PC-3 (cell line): ENCODE data around the gene ADAM17. TPM values are rescaled to one million over a fixed set of nuclear protein-coding genes. Genes with fewer than 3 reads are reported as not detected.

ENCODE experiments used
- ATAC-seq: fragments of 200-7000 bp; cut with Tn5 transposase; 2 replicates; pipeline ENCODE4 v1.9.1; 2020; ENCODE audit warnings: mild to moderate bottlenecking, moderate library complexity
- BruUV-seq: library from RNA; stranded (reverse); fragments of 400-500 nt; replicated peaks from 2 replicates; lab custom pipeline; 2021; lab: Mats Ljungman, UMichigan
- CTCF ChIA-PET: fragments of 300-600 bp; sonication (Branson Sonifier 250); formaldehyde crosslinking; loops from one replicate; lab custom pipeline; 2022; ENCODE audit warnings: antibody characterized with exemption; lab: Charles Lee
- POLR2A ChIA-PET: fragments of 300-600 bp; sonication (Branson Sonifier 250); formaldehyde crosslinking; loops from one replicate; lab custom pipeline; 2022; ENCODE audit warnings: antibody characterized with exemption; ENCODE audit not compliant: unreplicated experiment; lab: Charles Lee
- DNase-seq: peaks from one replicate; pipeline ENCODE4 v3.0.0-alpha.2; 2015
- H2AFZ ChIP-seq: fragments of 300-600 bp; sonication (generic); 2 replicates; pipeline ENCODE4 v1.6.0; 2016; ENCODE audit warnings: antibody characterized with exemption, low read length
- H3F3A ChIP-seq: fragments of 300-600 bp; sonication (generic); one replicate; pipeline ENCODE4 v1.6.0; 2017; ENCODE audit warnings: antibody characterized with exemption, low read length, control low read depth, mild to moderate bottlenecking; ENCODE audit not compliant: unreplicated experiment
- H3K27ac ChIP-seq: fragments of 300-600 bp; sonication (generic); 2 replicates; pipeline ENCODE4 v1.5.1; 2016; ENCODE audit warnings: mild to moderate bottlenecking, low read length
- H3K27me3 ChIP-seq: fragments of 300-600 bp; sonication (generic); 2 replicates; pipeline ENCODE4 v1.6.1; 2016; ENCODE audit warnings: low read length, mixed read lengths
- H3K36me3 ChIP-seq: fragments of 300-600 bp; sonication (generic); 2 replicates; pipeline ENCODE4 v1.6.1; 2016; ENCODE audit warnings: low read depth, mixed run types, low read length, mixed read lengths
- H3K4me1 ChIP-seq: fragments of 300-600 bp; sonication (generic); 2 replicates; pipeline ENCODE4 v1.5.1; 2016; ENCODE audit warnings: low read length; ENCODE audit not compliant: insufficient read depth
- H3K4me2 ChIP-seq: fragments of 300-600 bp; sonication (generic); 2 replicates; pipeline ENCODE4 v1.6.0; 2016; ENCODE audit warnings: low read length
- H3K4me3 ChIP-seq: fragments of 300-600 bp; sonication (generic); 2 replicates; pipeline ENCODE4 v1.5.1; 2016; ENCODE audit warnings: mild to moderate bottlenecking, low read length, mixed read lengths
- H3K79me2 ChIP-seq: fragments of 300-600 bp; sonication (generic); 2 replicates; pipeline ENCODE4 v1.6.1; 2017; ENCODE audit warnings: low read length, mixed read lengths
- H3K9ac ChIP-seq: fragments of 300-600 bp; sonication (generic); 2 replicates; pipeline ENCODE4 v1.6.0; 2016; ENCODE audit warnings: mild to moderate bottlenecking, low read length
- H3K9me2 ChIP-seq: fragments of 300-600 bp; sonication (generic); replicated peaks from 2 replicates; pipeline ENCODE4 v1.6.1; 2016; ENCODE audit warnings: mixed run types, low read length, mixed read lengths
- H3K9me3 ChIP-seq: fragments of 300-600 bp; sonication (generic); 2 replicates; pipeline ENCODE4 v1.6.1; 2016; ENCODE audit warnings: low read length, mixed read lengths
- H4K20me1 ChIP-seq: fragments of 300-600 bp; sonication (generic); 2 replicates; pipeline ENCODE4 v1.6.1; 2016; ENCODE audit warnings: low read length, mixed read lengths
- EZH2 ChIP-seq: fragments of 300-600 bp; sonication (generic); IDR thresholded peaks from one replicate; pipeline ENCODE4 v1.6.1; 2017; ENCODE audit warnings: antibody characterized with exemption, mild to moderate bottlenecking, low read length; ENCODE audit not compliant: unreplicated experiment
- EZH2phosphoT487 ChIP-seq: fragments of 300-600 bp; sonication (generic); IDR thresholded peaks from 2 replicates; pipeline ENCODE4 v1.6.1; 2018; ENCODE audit warnings: mild to moderate bottlenecking, antibody characterized with exemption, low read length, borderline replicate concordance
- intact Hi-C: fragments of 100-400 bp; cut with micrococcal nuclease; formaldehyde crosslinking; loops from 2 replicates; pipeline ENCODE4 v1.9.0; 2023
- total RNA-seq: library from RNA; depleted of rRNA; stranded (reverse); fragments of >200 nt; gene quantifications from 2 replicates; pipeline ENCODE4 v1.2.3, GENCODE V29; 2014
- TF ChIP-seq, protein P1 (sequence below): fragments of 300-600 bp; sonication (generic); conservative IDR thresholded peaks from 2 replicates; pipeline ENCODE4 v1.5.1; 2017; ENCODE audit warnings: antibody characterized with exemption, low read depth, mild to moderate bottlenecking, low read length

ADAM17 gene
- total RNA-seq, 1 experiment from 2014 or later, result 23.0 TPM

DNA sequence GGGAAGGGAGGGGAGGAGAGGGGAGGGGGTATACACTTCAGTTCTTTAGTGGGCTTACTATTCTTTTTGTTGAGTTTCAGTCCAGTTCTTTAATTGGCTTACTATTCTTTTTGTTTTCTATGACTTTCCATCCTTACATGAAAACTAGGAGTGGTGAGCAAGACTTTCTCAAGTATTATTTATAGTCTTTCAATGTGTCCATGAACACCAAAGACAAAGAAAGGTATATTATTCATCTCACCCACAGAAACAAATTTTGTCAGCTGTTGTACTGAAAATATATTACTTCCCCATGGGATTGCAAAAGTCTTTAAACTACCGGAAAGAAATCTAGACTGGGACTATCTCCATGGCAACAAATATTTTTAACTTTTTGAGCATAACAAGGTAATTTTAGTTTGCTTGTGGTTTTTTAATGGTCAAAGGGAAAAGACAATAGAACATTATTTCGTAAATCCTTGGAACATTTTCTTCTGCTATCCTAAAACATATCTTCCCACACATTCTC, 17.6 kb downstream of the ADAM17 start:
- H3F3A ChIP-seq, result no peaks in the 10 kb centered on the region
- intact Hi-C loops, result no loop called here
- no peak overlapping the region for H3K4me3 ChIP-seq
- no peaks in the 10 kb centered on the region for H3K4me1 ChIP-seq
- H3K9me2 ChIP-seq, result no peaks in the 10 kb centered on the region
- H3K79me2 ChIP-seq, result peaks cover 22% of the 10 kb centered on the region
- DNase-seq, result peak; percentile 10
- H4K20me1 ChIP-seq, result no peaks in the 10 kb centered on the region; the same call in 1 of the 2 replicates
- no peaks in the 10 kb centered on the region for H3K27me3 ChIP-seq
- no peaks in the 10 kb centered on the region for H3K9me3 ChIP-seq
- ATAC-seq, result no peak
- no TSS peak for BruUV-seq
- H3K27ac ChIP-seq, result peak overlapping the region; percentile 7; the same call in 1 of the 2 replicates
- CTCF ChIA-PET, result no interaction called here
- no peak overlapping the region for H3K4me2 ChIP-seq
- no peak for TF ChIP-seq EZH2phosphoT487
- peaks cover 4% of the 10 kb centered on the region; the same call in 1 of the 2 replicates for H3K36me3 ChIP-seq
- POLR2A ChIA-PET, result no interaction called here
- H2AFZ ChIP-seq, result no peak overlapping the region
- H3K9ac ChIP-seq, result no peak overlapping the region

DNA sequence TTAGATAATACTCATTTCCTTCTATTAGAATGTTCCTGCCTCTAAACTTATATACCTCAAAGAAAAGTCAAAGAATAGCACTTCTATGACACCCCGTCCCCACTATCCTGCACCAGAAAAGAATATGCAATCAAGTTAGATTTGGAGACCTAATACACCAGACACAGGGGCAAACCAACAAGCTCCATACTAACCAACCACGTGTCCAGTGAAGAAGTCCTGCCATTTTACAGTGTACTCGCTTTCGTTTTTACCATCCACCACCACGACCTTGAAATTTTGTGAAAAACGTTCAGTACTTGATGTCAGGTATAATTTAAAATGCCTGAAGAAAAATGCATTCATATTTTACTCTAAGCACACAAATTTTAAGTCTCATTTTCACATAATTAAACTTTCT, 19.1 kb downstream of the ADAM17 start:
- H3K27me3 ChIP-seq, result no peaks in the 10 kb centered on the region
- no peak for TF ChIP-seq EZH2phosphoT487
- TF ChIP-seq, protein P1, sequence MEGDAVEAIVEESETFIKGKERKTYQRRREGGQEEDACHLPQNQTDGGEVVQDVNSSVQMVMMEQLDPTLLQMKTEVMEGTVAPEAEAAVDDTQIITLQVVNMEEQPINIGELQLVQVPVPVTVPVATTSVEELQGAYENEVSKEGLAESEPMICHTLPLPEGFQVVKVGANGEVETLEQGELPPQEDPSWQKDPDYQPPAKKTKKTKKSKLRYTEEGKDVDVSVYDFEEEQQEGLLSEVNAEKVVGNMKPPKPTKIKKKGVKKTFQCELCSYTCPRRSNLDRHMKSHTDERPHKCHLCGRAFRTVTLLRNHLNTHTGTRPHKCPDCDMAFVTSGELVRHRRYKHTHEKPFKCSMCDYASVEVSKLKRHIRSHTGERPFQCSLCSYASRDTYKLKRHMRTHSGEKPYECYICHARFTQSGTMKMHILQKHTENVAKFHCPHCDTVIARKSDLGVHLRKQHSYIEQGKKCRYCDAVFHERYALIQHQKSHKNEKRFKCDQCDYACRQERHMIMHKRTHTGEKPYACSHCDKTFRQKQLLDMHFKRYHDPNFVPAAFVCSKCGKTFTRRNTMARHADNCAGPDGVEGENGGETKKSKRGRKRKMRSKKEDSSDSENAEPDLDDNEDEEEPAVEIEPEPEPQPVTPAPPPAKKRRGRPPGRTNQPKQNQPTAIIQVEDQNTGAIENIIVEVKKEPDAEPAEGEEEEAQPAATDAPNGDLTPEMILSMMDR, result no peak
- TF ChIP-seq EZH2, result no peak
- peaks cover 10% of the 10 kb centered on the region; the same call in 1 of the 2 replicates for H3K36me3 ChIP-seq
- H3F3A ChIP-seq, result no peaks in the 10 kb centered on the region
- POLR2A ChIA-PET, result interaction anchor here (0.7 kb wide), 1 partner anchor 22 kb away, joined by 6 read pairs; no protein-coding TSS in a partner anchor
- BruUV-seq, result no TSS peak
- ATAC-seq (no peak), DNase-seq (no peak)
- H2AFZ ChIP-seq, result no peak overlapping the region
- intact Hi-C loops, result no loop called here
- no peaks in the 10 kb centered on the region for H3K9me3 ChIP-seq
- peaks cover 9% of the 10 kb centered on the region; the same call in 1 of the 2 replicates for H3K79me2 ChIP-seq
- H3K9me2 ChIP-seq, result no peaks in the 10 kb centered on the region
- H4K20me1 ChIP-seq, result no peaks in the 10 kb centered on the region; the same call in 1 of the 2 replicates
- no peak overlapping the region for H3K27ac ChIP-seq
- H3K4me2 ChIP-seq, result no peak overlapping the region
- H3K4me1 ChIP-seq, result no peaks in the 10 kb centered on the region
- H3K4me3 ChIP-seq, result no peak overlapping the region
- no peak overlapping the region for H3K9ac ChIP-seq
- CTCF ChIA-PET, result no interaction called here

GRCh38 chr2:9535177-9535576, 20.5 kb downstream of the ADAM17 start:
- TF ChIP-seq, protein P1, result no peak
- TF ChIP-seq EZH2phosphoT487 (no peak), EZH2 (no peak)
- no peaks in the 10 kb centered on the region for H3K4me1 ChIP-seq

More at GRCh38 chr2:9535177-9535576, 20.5 kb downstream of the ADAM17 start:
- ATAC-seq, result no peak
- no TSS peak for BruUV-seq
- H3K4me2 ChIP-seq, result no peak overlapping the region
- no peaks in the 10 kb centered on the region for H3K9me3 ChIP-seq
- ChIA-PET CTCF (no interaction called here), POLR2A (no interaction called here)
- no peak overlapping the region for H3K9ac ChIP-seq
- no peak overlapping the region for H3K27ac ChIP-seq
- intact Hi-C loops, result no loop called here
- peaks cover 10% of the 10 kb centered on the region; the same call in 1 of the 2 replicates for H3K36me3 ChIP-seq
- no peaks in the 10 kb centered on the region for H3K9me2 ChIP-seq
- H4K20me1 ChIP-seq, result no peaks in the 10 kb centered on the region
- no peak overlapping the region for H3K4me3 ChIP-seq
- no peak for DNase-seq
- H3K27me3 ChIP-seq, result no peaks in the 10 kb centered on the region
- H2AFZ ChIP-seq, result no peak overlapping the region
- H3F3A ChIP-seq, result no peaks in the 10 kb centered on the region
- H3K79me2 ChIP-seq, result 0 out of 2 replicates have a peak, but pooled peaks cover 3% of the 10 kb centered on the region
